ENCODE results near the gene DCXR.

DNA sequence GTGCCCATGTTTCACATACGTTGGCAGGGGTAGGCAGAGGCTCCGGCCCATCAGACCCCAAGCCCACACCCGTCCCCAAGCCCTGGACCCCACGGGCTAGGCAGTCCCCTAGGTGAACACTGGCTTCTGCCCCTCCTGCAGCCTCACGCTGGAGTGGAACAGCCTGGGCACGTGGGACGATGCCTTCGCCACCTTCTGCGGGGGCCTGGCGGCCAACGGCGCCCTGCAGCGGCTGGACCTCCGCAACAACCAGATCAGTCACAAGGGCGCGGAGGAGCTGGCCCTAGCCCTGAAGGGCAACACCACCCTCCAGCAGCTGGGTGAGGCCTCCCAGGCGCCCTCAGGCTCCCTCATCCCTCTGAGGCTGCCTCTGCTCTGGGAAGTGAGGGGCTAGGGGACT lies 12.6 kb downstream of the DCXR start:
- TF ChIP-seq GATA3 (IDR thresholded peaks at IDR 0.05; ENCODE audit: low read depth, low read length) (no peak), GATA2 (IDR thresholded peaks at IDR 0.05; ENCODE audit: low read depth, low read length) (no peak)
